HEK293T (cell line): ENCODE measurements around the gene MYO16.

ENCODE experiments used
- CTCF ChIA-PET: fragments of 350-600 bp; formaldehyde crosslinking; extraction: SDS; loops from one replicate; lab custom pipeline; 2021; ENCODE audit warnings: antibody characterized with exemption, inconsistent platforms; lab: Yijun Ruan, JAX
- POLR2A ChIA-PET: fragments of 350-600 bp; formaldehyde crosslinking; extraction: SDS; loops from one replicate; lab custom pipeline; 2020; ENCODE audit warnings: antibody characterized with exemption, inconsistent platforms; lab: Yijun Ruan, JAX
- DNase-seq: peaks from one replicate; pipeline ENCODE4 v3.0.0; 2012; ENCODE audit warnings: mixed read lengths; ENCODE audit errors: extremely low spot score
- ARNT ChIP-seq: fragments of 450-650 bp; IDR thresholded peaks from 2 replicates; pipeline ENCODE4 v1.6.1; 2017; ENCODE audit warnings: mild to moderate bottlenecking
- BHLHE40 ChIP-seq: fragments of 450-650 bp; IDR thresholded peaks from 2 replicates; pipeline ENCODE4 v1.6.1; 2016; ENCODE audit warnings: mild to moderate bottlenecking, moderate library complexity, borderline replicate concordance
- CTBP1 ChIP-seq: fragments of 450-650 bp; IDR thresholded peaks from 2 replicates; pipeline ENCODE4 v1.6.1; 2016; ENCODE audit warnings: borderline replicate concordance
- ELF4 ChIP-seq: fragments of 450-650 bp; IDR thresholded peaks from 2 replicates; pipeline ENCODE4 v1.6.1; 2017; ENCODE audit warnings: antibody characterized with exemption
- FOXA1 ChIP-seq: fragments of 450-650 bp; IDR thresholded peaks from 2 replicates; pipeline ENCODE4 v1.6.1; 2016; ENCODE audit warnings: mild to moderate bottlenecking
- FOXK2 ChIP-seq: fragments of 450-650 bp; IDR thresholded peaks from 2 replicates; pipeline ENCODE4 v1.6.1; 2016; ENCODE audit warnings: mild to moderate bottlenecking
- FOXM1 ChIP-seq: fragments of 450-650 bp; IDR thresholded peaks from 2 replicates; pipeline ENCODE4 v1.6.1; 2017; ENCODE audit warnings: mild to moderate bottlenecking, borderline replicate concordance
- HDGF ChIP-seq: fragments of 450-650 bp; IDR thresholded peaks from 2 replicates; pipeline ENCODE4 v1.6.1; 2017; ENCODE audit warnings: antibody characterized with exemption, borderline replicate concordance
- L3MBTL2 ChIP-seq: fragments of 450-650 bp; conservative IDR thresholded peaks from 2 replicates; pipeline ENCODE4 v1.6.1; 2016; ENCODE audit warnings: mild to moderate bottlenecking
- LEF1 ChIP-seq: fragments of 450-650 bp; IDR thresholded peaks from 2 replicates; pipeline ENCODE4 v1.6.1; 2017; ENCODE audit warnings: mild to moderate bottlenecking, borderline replicate concordance
- NFRKB ChIP-seq: fragments of 450-650 bp; IDR thresholded peaks from 2 replicates; pipeline ENCODE4 v1.6.1; 2016; ENCODE audit warnings: mild to moderate bottlenecking, moderate library complexity
- SP1 ChIP-seq: fragments of 450-650 bp; IDR thresholded peaks from 2 replicates; pipeline ENCODE4 v1.6.1; 2017
- SUZ12 ChIP-seq: fragments of 450-650 bp; IDR thresholded peaks from 2 replicates; pipeline ENCODE4 v1.6.1; 2016; ENCODE audit warnings: mild to moderate bottlenecking
- TARDBP ChIP-seq: fragments of 450-650 bp; IDR thresholded peaks from 2 replicates; pipeline ENCODE4 v1.6.1; 2016
- ZNF384 ChIP-seq: fragments of 450-650 bp; IDR thresholded peaks from 2 replicates; pipeline ENCODE4 v1.6.1; 2016
- TF ChIP-seq, protein P1 (sequence below): fragments of 450-650 bp; IDR thresholded peaks from 2 replicates; pipeline ENCODE4 v1.6.1; 2016

MYO16 gene

DNA sequence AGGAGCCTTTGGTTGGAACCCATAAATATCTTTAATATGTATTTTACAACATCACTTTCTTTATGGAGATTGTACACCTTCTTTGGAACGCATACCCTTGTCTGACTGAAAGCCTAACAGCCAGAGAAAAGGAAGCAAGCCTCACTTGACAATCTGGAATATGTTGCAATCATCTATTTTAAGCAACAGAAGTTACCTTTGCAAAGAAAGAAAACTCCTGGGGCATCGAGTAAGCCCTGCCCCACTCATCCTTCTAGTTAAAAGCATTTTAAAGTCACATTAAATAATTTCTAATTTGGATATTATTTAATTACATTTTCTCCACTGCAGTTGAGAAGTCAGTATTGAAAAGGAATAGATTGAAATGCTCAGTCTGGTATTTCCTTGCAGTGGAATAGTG is 542.7 kb downstream of the MYO16 start:
- TF ChIP-seq ARNT, result no peak
- TF ChIP-seq, protein P1, sequence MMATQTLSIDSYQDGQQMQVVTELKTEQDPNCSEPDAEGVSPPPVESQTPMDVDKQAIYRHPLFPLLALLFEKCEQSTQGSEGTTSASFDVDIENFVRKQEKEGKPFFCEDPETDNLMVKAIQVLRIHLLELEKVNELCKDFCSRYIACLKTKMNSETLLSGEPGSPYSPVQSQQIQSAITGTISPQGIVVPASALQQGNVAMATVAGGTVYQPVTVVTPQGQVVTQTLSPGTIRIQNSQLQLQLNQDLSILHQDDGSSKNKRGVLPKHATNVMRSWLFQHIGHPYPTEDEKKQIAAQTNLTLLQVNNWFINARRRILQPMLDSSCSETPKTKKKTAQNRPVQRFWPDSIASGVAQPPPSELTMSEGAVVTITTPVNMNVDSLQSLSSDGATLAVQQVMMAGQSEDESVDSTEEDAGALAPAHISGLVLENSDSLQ, result no peak
- TF ChIP-seq FOXM1, result no peak
- no peak for TF ChIP-seq ELF4
- TF ChIP-seq CTBP1, result no peak
- TF ChIP-seq FOXA1, result no peak
- TF ChIP-seq BHLHE40, result no peak
- no peak for TF ChIP-seq TARDBP
- no peak for TF ChIP-seq HDGF
- ChIA-PET POLR2A (no interaction called here), CTCF (no interaction called here)
- DNase-seq, result no peak

GRCh38 chr13:109175666-109176065 is 546.3 kb downstream of the MYO16 start:
- no peak for DNase-seq
- TF ChIP-seq SUZ12 (no peak), ZNF384 (no peak), NFRKB (no peak), HDGF (no peak), FOXA1 (no peak), FOXK2 (no peak), FOXM1 (no peak), SP1 (no peak), BHLHE40 (no peak), ELF4 (no peak), CTBP1 (no peak), TARDBP (no peak), ARNT (no peak), L3MBTL2 (no peak), LEF1 (no peak)
- TF ChIP-seq, protein P1, result no peak
- ChIA-PET CTCF (no interaction called here), POLR2A (no interaction called here)

GRCh38 chr13:109180905-109181425 is 551.6 kb downstream of the MYO16 start:
- POLR2A ChIA-PET, result no interaction called here
- DNase-seq, result no peak
- CTCF ChIA-PET, result interaction anchor here (0.7 kb wide), 1 partner anchor 14 kb away, joined by 3 read pairs; no protein-coding TSS in a partner anchor
- TF ChIP-seq FOXK2, result no peak

DNA sequence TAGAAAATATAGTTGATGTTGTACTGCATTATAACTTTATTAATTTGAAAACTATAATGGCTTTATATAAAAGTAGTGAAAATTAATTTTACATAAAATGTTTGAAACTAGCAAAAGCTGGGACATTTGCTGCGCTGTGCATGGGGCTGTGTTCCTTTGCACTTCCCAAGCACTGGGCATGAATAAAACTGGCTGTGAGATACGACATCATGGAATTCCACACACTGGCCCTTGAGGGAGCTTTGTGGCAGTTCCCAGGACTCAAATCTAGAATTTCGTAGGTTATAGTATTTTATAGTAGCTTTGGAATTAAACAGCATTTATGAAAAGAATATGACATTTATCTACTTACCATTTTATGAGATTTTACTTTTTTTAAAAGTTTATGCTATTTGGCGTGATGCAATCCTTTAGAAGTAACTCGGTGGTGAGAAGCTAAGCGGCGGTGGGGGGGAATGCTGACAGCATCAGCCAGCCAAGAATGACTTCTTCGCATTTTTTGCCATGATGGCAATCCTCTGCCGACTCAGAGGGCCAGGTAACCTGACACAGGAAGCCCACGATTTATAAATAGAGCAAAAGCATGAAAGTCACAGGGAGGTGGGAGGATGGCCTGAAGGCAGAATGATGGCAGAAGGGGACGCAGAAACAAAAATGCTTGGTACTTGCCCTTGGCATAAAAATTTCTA is 553.5 kb downstream of the MYO16 start:
- DNase-seq, result no peak
- no peak for TF ChIP-seq FOXK2
- TF ChIP-seq HDGF, result no peak
- no peak for TF ChIP-seq TARDBP
- no peak for TF ChIP-seq LEF1
- no peak for TF ChIP-seq SUZ12
- TF ChIP-seq CTBP1, result no peak
- TF ChIP-seq BHLHE40, result no peak
- no peak for TF ChIP-seq L3MBTL2
- no peak for TF ChIP-seq ZNF384
- no peak for TF ChIP-seq FOXM1
- TF ChIP-seq ELF4, result no peak
- TF ChIP-seq SP1, result no peak
- TF ChIP-seq ARNT, result no peak
- TF ChIP-seq FOXA1, result no peak
- TF ChIP-seq, protein P1, result no peak
- TF ChIP-seq NFRKB, result no peak
- POLR2A ChIA-PET, result no interaction called here
- CTCF ChIA-PET, result no interaction called here

- no peak for TF ChIP-seq NFRKB
- TF ChIP-seq ZNF384, result no peak
- TF ChIP-seq ELF4, result no peak
- TF ChIP-seq, protein P1, result no peak
- TF ChIP-seq HDGF, result no peak
- no peak for TF ChIP-seq FOXM1
- ChIA-PET POLR2A (no interaction called here), CTCF (no interaction called here)
- no peak for DNase-seq
These were observed 562.0 kb downstream of the MYO16 start for GRCh38 chr13:109191413-109191812.

- no peak for DNase-seq
- TF ChIP-seq SP1 (no peak), ARNT (no peak)
- TF ChIP-seq, protein P1, result no peak
- POLR2A ChIA-PET, result no interaction called here
- CTCF ChIA-PET, result no interaction called here
These were observed 562.9 kb downstream of the MYO16 start for GRCh38 chr13:109192306-109192705.
